OCI-LY1 (cell line): ENCODE results near the gene ZNRF1.

Experiments
- CTCF ChIP-seq: fragments of 200-600 bp; sonication (generic), shearing (Covaris generic); IDR thresholded peaks from 2 replicates; pipeline ENCODE4 v1.5.1; 2017; ENCODE audit warnings: mild to moderate bottlenecking, antibody characterized with exemption, low read length, moderate library complexity, mixed read lengths
- EZH2 ChIP-seq: fragments of 200-600 bp; sonication (generic), shearing (Covaris generic); IDR thresholded peaks from 2 replicates; pipeline ENCODE4 v1.8.0; 2017; ENCODE audit warnings: borderline replicate concordance, mixed run types, mild to moderate bottlenecking, antibody characterized with exemption, low read length, moderate library complexity, mixed read lengths

- TF ChIP-seq CTCF = no peak
- TF ChIP-seq EZH2 = no peak
Measured at GRCh38 chr16:75054556-75054947, 55.7 kb downstream of the ZNRF1 start.
